WTC11 (cell line): Measurements from ENCODE around the gene EI24. TPM values are rescaled to one million over a fixed set of nuclear protein-coding genes. Genes with fewer than 3 reads are reported as not detected.

ENCODE experiments used
- AFF4 ChIP-seq: sonication (generic); formaldehyde crosslinking; IDR thresholded peaks from 2 replicates; pipeline ENCODE4 v1.8.1; 2023; ENCODE audit warnings: mild to moderate bottlenecking, missing genetic modification reagents, borderline replicate concordance
- ATF2 ChIP-seq: sonication (generic); formaldehyde crosslinking; IDR thresholded peaks from 2 replicates; pipeline ENCODE4 v1.8.1; 2022; ENCODE audit warnings: low read depth, missing genetic modification reagents, borderline replicate concordance
- CREM ChIP-seq: sonication (generic); formaldehyde crosslinking; IDR thresholded peaks from 2 replicates; pipeline ENCODE4 v1.8.1; 2022; ENCODE audit warnings: mild to moderate bottlenecking, missing genetic modification reagents, moderate library complexity
- E2F5 ChIP-seq: sonication (generic); formaldehyde crosslinking; IDR thresholded peaks from 2 replicates; pipeline ENCODE4 v1.8.1; 2022; ENCODE audit warnings: mild to moderate bottlenecking, moderate library complexity, missing genetic modification reagents
- GABPB1 ChIP-seq: sonication (generic); formaldehyde crosslinking; IDR thresholded peaks from 2 replicates; pipeline ENCODE4 v1.8.1; 2023; ENCODE audit warnings: mild to moderate bottlenecking, missing genetic modification reagents
- NR1H2 ChIP-seq: sonication (generic); formaldehyde crosslinking; IDR thresholded peaks from 2 replicates; pipeline ENCODE4 v1.9.0; 2021; ENCODE audit warnings: mild to moderate bottlenecking, moderate library complexity, missing genetic modification reagents
- TEAD1 ChIP-seq: sonication (generic); formaldehyde crosslinking; IDR thresholded peaks from 2 replicates; pipeline ENCODE4 v1.8.0; 2022; ENCODE audit warnings: mild to moderate bottlenecking, missing genetic modification reagents
- TP53 ChIP-seq: sonication (generic); formaldehyde crosslinking; IDR thresholded peaks from 2 replicates; pipeline ENCODE4 v1.8.1; 2023; ENCODE audit warnings: mild to moderate bottlenecking, missing genetic modification reagents
- ZNF396 ChIP-seq: fragments of 250-450 bp; sonication (Bioruptor Pico); IDR thresholded peaks from 2 replicates; pipeline ENCODE4 v1.8.0; 2021; ENCODE audit warnings: mild to moderate bottlenecking, moderate library complexity, borderline replicate concordance
- total RNA-seq: library from RNA; stranded (reverse); gene quantifications from 3 replicates; pipeline ENCODE4 v1.2.3, GENCODE V29; 2021
- TF ChIP-seq, protein P1 (sequence below): fragments of 250-450 bp; sonication (Bioruptor Pico); IDR thresholded peaks from 2 replicates; pipeline ENCODE4 v1.9.0; 2021; ENCODE audit warnings: mild to moderate bottlenecking, borderline replicate concordance
- TF ChIP-seq, protein P2 (sequence below): sonication (generic); formaldehyde crosslinking; IDR thresholded peaks from 2 replicates; pipeline ENCODE4 v1.8.1; 2023; ENCODE audit warnings: mild to moderate bottlenecking, missing genetic modification reagents

Gene EI24
- total RNA-seq, 1 experiment from 2014 or later, result 120 TPM

- TF ChIP-seq, protein P1, sequence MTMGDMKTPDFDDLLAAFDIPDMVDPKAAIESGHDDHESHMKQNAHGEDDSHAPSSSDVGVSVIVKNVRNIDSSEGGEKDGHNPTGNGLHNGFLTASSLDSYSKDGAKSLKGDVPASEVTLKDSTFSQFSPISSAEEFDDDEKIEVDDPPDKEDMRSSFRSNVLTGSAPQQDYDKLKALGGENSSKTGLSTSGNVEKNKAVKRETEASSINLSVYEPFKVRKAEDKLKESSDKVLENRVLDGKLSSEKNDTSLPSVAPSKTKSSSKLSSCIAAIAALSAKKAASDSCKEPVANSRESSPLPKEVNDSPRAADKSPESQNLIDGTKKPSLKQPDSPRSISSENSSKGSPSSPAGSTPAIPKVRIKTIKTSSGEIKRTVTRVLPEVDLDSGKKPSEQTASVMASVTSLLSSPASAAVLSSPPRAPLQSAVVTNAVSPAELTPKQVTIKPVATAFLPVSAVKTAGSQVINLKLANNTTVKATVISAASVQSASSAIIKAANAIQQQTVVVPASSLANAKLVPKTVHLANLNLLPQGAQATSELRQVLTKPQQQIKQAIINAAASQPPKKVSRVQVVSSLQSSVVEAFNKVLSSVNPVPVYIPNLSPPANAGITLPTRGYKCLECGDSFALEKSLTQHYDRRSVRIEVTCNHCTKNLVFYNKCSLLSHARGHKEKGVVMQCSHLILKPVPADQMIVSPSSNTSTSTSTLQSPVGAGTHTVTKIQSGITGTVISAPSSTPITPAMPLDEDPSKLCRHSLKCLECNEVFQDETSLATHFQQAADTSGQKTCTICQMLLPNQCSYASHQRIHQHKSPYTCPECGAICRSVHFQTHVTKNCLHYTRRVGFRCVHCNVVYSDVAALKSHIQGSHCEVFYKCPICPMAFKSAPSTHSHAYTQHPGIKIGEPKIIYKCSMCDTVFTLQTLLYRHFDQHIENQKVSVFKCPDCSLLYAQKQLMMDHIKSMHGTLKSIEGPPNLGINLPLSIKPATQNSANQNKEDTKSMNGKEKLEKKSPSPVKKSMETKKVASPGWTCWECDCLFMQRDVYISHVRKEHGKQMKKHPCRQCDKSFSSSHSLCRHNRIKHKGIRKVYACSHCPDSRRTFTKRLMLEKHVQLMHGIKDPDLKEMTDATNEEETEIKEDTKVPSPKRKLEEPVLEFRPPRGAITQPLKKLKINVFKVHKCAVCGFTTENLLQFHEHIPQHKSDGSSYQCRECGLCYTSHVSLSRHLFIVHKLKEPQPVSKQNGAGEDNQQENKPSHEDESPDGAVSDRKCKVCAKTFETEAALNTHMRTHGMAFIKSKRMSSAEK (CRISPR knock-in tag), result no peak
- TF ChIP-seq, protein P2, sequence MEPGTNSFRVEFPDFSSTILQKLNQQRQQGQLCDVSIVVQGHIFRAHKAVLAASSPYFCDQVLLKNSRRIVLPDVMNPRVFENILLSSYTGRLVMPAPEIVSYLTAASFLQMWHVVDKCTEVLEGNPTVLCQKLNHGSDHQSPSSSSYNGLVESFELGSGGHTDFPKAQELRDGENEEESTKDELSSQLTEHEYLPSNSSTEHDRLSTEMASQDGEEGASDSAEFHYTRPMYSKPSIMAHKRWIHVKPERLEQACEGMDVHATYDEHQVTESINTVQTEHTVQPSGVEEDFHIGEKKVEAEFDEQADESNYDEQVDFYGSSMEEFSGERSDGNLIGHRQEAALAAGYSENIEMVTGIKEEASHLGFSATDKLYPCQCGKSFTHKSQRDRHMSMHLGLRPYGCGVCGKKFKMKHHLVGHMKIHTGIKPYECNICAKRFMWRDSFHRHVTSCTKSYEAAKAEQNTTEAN (CRISPR knock-in tag), result no peak; the same call in 1 of the 2 replicates
- TF ChIP-seq CREM (CRISPR knock-in tag) (peak; percentile 81; the same call in 1 of the 2 replicates), TEAD1 (CRISPR knock-in tag) (peak; percentile 72), GABPB1 (CRISPR knock-in tag) (peak; percentile 60; the same call in 1 of the 2 replicates), NR1H2 (CRISPR knock-in tag) (no peak), ZNF396 (CRISPR knock-in tag) (no peak), AFF4 (no peak), E2F5 (CRISPR knock-in tag) (peak; percentile 95), TP53 (CRISPR knock-in tag) (0 out of 2 replicates have a peak, but pooled peaks have one; percentile 64), ATF2 (CRISPR knock-in tag) (no peak)
These were observed at the start of gene EI24 (continued) for GRCh38 chr11:125568970-125569914.
